Central memory CD4-positive, alpha-beta T cell (primary cell): ENCODE measurements around the gene SPINK4.

ENCODE experiments used
- DNase-seq: peaks from one replicate; pipeline ENCODE4 v3.0.0; 2022
- total RNA-seq, 3 experiments: gene quantifications; one replicate each; lab custom pipeline; 2026; lab: John Stamatoyannopoulos, UW

Gene SPINK4, protein sequence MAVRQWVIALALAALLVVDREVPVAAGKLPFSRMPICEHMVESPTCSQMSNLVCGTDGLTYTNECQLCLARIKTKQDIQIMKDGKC
- total RNA-seq = 0 reads per million in 3 experiments

DNA sequence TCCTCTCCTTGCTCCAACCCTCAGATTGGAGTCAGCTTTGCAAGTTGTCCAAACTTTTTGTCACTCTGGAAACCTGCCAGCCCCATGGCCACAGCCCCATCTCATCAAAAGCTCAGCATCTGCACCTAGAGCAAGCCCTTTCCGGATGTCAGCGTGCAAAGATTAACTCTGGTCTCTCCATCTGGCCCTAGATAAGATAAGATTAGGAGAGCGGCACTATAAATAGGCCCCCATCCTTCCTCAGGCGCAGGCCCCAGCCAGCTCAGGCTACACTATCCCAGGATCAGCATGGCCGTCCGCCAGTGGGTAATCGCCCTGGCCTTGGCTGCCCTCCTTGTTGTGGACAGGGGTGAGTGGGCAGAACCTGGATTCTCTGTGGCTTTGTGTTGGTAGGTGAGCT is at the start of gene SPINK4:
SPINK4 (plus strand) TSS at position 247 of the 400 bp plus-strand sequence; CDS start at position 289, 42 bp downstream.
- DNase-seq = no peak

DNA sequence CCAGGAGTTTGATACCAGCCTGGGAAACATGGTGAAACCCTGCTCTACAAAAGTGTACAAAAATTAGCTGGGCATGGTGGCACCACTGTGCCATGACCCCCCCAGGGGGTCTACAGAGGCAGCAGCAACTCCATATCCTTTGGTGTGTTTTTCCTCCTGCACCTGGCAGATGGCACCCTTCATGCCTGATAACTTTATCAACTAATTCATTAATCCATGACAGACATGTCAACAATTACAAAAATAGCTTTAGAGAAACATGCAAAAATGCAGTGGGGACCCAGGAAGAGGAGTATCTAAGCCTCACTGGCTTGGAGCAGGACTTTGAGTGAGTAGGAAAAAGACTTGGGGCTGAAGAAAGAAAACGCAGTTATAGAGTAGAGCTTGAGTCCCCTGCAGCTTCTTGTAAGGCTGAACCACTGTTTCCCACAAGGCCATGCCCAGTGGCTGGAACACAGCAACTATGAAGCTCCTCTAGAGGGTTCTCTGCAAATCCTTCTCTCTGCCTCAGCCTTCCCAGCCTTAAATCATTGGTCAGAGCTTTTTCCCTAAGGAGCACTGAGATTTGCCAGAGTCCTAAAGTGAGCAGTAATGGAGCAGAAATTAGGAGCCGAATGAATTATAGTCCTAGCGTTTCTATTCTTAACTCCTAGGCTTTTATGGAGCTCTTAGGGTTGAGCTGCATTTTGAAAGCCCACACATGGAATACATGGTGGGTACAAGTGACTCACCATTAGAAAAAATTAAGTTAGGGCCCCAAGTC is 47.3 kb upstream of the SPINK4 start:
- no peak for DNase-seq

DNA sequence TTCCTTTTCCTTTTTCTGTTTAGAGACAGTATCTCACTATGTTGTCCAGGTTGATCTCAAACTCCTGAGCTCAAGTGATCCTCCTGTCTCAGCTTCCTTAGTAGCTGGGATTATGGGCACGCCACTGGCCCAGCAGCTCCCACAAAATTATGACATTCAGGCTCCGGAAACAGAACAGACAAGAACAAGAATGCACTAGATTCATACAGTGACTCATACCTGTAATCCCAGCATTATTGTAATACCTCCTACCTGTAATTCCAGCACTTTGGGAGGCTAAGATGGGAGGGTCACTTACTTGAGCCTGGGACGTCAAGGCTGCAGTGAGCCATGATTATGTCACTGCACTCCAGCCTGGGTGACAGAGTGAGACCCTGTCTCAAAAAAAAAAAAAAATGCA is 46.1 kb upstream of the SPINK4 start:
- no peak for DNase-seq

DNA sequence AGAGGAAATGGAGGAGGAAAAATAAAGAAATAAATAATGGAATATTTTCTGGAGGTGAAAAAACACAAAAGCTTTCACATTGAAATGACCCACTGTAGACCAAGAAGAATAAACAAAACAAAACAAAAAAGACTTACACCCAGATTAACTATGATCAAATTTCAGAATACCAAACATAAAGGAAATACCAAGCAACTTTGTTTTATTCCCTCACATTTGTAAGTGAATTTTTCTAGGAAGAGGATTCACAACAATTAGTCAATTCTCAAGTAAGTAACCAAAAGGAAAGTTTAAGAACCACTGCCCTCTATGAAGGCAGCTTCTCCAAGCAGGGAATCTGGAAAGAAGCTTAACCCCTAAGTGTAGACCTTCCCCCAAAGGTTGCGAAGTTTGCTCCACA is 43.2 kb upstream of the SPINK4 start:
- no peak for DNase-seq

DNA sequence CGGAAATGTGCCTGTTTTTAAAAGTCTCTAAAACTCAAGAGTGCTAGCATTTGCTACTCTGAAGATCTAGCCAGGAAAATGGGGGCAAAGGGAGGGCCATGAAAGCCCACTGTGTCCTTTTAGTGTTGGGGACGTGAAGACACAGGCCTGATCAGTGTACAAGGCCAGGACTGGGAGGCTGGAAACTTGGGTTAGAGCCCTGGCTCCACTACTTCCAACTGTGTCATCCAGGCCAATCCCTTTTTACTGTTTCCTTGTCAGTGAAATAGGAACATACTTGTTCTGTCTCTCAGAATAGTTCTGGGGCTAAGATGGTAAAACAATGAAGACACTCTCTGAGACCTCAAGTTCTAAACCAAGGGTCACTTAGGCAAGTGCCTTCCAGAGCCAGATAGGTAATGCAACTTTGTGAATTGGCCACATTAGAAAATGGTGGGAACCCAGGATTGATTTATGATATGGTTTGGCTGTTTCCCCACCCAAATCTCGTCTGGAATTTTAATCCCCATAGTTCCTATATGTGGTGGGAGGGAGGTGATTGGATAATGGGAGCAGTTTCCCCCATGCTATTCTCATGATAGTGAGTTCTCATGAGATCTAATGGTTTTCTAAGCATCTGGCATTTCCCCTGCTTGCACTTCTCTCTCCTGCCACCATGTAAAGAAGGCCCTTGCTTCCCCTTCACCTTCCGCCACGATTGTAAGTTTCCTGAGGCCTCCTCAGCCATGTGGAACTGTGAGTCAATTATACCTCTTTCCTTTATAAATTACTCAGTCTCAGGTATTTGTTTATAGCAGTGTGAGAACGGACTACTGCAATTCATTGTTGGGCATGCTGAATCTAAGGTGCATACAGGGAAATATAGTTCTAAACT is 42.5 kb upstream of the SPINK4 start:
- DNase-seq = no peak

DNA sequence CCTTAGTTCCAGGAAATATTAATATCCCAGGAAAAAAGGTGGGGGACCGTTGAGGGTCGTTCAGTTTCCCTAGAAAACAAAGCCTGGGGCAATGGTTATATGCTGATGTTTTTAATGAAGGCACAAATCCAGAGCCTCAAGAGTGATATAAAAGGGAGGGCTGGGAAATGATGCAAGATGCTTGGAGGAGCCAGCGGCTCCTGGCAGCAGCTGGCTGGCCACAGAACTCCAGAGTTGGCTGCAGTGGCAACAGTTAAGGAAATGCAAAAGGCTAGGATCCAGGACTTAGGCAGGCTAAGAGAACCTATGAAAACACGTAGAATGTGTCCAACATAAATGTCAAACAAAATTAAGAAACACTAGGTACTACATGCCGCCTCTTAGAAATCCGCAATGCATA is 41.8 kb upstream of the SPINK4 start:
- DNase-seq = no peak

DNA sequence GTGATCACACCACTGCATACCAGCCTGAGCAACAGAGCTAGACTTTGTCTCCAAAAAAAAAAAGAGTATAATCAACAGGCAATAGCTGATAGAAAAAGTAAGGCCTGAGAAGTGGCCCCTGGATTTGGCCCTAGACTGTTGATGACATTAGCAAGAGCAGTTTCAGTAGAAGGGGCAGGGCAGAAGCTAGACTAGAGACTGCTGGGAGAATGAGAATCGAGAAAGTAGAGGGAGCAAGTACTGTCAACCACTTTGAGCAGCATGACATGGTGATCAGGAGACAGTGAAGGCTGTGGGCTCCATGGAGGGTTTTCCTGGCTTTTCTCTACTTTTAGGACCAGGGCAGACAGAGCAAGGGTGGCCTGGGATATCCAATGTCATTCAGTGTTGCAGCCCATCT is 37.9 kb upstream of the SPINK4 start:
- no peak for DNase-seq

DNA sequence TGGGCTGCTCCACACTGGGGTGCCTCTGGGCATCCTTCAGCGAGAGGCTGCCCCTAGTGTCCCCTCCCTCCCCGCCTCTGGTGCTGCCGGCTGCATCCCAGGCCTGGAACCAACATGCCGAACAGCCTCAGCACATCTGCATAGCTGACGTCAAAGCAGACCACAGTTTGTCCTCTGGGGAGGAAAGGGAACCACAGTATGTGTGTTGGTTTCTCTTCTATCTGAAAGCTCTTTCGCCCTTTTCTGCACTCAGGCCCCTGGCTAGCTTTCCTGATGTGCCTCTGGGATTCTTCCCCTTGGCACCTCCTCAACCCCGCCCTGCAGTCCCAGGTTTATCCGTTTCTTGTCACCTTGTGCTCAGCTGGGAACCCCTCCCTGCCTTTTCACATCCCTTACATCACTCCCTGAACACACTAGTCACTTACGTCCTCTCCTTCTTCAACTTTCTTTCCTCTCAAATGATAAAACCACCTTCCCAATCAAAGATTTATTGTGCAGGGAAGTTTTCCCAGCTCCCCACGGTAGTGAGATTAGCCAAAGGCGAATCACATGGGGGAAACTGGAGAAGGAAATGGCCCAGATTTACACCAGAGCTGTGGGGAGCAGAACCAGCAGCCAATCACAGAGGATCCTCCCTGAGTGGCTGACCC is 37.3 kb upstream of the SPINK4 start:
- peak; percentile 16 for DNase-seq

DNA sequence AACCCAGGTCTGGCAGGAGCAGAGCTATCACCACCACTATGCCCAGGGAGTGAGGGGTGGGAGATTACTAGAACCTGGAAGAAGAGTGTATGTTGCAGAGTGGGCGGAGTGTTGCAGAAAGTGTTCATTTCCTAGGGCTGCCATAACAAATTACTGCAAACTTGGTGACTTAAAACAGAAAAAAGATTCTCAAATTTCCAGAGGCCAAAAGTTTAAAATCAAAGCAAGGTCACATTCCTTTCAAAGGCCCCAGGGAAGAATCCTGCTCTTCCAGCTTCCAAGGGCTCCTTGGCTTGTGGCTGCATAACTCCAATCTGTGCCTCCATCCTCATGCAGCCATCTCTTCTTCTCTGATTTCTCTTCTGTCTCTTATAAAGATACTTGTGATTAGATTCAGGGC is 30.6 kb upstream of the SPINK4 start:
- DNase-seq = no peak

DNA sequence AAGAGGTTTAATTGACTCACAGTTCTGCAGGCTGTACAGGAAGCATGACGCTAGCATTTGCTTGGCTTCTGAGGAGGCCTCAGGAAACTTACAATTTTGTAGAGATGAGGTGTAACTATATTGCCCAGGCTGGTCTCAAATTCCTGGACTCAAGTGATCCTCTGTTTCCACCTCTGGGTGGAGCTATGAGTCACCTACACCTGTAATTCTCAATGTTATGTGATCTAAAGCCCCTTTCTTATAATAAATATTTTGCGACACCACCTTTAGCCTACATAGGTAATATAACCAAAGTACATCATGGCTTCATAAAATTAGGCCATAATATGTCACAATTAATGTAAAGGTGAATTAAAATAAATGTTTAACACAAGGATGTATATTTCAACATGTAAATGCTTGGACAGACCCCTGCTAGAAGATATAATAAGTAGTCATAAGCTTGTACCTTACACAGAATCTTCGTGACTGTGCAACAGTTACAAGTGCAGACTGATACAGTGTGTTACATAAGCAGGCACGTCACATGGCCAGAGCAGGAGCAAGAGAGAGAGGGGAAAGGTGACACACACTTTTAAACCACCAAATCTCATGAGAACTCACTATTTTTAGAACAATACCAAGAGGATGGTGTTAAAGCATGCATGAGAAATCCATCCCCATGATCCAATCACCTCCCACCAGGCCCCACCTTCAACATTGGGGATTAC is 29.8 kb upstream of the SPINK4 start:
- DNase-seq = no peak

DNA sequence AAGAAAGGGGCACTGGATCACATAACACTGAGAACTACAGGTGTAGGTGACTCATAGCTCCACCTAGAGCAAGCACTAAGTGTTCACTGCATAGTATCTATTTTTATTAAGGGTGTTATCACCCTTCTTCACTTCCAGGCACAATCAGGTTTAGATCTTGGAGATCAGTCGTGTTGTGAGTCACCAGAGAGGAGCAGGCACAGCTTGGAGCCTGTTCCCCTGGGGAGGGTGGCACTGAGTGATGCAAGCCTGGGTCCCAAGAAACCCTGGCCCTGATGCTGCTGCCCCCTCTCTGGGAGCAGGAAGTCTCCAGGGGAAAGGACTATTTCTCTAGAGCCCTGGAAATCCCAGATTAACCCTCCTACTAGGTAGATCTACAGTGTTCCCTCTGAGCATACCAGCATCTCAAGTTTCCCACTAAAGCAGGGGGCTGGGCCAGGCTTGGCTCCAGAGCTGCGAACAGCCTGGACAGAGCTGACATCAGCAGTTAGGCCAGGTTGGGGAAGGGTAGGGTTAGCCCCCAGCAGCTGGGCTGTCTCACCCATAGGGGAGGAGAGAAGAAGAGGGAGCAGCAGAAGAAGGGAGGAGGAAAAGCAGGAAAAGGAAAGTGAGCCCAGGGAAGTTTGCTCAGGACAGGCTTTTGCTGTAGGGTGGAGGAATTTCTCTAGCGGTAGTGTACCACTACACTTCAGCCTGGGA is 28.1 kb upstream of the SPINK4 start:
- DNase-seq = no peak

DNA sequence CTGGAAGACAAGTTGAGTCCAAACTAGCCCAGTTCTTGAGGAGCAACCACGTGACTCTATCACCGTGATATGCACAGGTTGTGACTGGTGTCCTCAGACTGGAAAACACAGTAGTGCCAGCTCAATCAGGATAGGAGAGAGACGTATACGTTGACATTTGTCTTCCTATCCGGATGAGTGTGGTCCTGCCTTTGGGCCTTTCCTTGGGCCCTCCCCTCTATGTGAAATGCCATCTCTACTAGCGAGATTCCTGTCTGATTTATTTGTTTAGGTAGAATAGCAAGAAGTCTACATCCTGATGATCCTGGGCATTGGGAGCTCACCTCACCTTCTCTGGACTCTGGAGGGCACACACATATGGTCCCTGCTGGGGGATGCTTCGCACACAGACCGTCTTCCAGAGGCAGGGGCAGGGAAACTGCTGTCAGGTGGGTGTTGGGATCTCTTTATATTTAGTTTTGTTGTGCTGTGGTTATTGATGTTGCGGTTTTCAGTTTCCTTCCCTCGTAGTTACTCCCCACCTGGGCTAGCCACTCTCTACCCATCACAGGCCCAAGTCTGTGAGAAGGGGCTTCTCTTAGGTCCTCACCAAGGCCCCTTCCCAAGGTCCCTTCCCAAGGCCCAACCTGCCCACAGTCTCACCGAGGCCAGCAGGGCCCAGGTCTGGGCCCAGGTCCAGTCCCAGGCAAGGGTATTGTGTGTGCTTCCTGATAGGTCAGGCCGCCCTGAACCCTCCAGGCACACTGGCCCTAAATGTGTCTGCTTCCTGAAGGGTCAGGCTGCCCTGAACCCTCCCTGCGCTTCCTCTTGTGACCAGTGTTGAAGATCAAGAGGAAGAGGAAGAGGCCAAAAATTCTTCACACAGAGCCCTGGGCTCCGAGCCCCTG is 19.0 kb upstream of the SPINK4 start:
- no peak for DNase-seq

DNA sequence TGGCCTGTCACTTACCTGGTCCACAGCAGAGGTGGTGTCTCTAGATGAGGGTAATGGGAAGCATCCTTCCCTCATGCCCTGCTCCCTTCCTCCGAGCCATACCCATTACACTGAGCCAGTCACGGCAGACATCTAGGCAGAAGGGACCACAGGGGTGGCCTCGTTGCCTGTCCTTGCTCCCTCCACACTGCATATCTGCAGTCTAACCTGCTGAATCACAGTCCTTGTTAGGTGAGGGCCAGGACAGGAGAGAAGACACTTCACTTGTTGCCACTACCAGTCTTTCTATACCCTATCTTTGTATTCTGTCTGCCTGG is 18.4 kb upstream of the SPINK4 start:
- no peak for DNase-seq

DNA sequence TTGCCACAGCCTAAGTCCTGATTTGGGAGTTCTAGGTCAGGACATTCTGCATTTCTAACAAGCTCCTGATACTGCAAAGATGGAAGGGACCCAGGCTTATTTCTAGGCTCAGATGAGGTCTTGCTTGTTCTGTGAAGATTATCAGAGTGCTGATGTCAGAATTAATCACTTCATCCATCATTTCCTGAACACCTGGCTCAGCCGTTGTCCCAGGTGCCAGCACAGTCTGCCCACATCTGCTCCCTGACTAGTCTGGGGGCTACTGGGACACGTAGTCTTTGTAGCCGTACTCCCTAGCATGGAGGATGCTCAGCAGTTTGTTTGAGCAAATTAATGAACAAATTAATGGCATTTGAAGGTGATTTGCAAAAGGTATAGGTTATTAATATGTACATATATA is 17.9 kb upstream of the SPINK4 start:
- DNase-seq = no peak

DNA sequence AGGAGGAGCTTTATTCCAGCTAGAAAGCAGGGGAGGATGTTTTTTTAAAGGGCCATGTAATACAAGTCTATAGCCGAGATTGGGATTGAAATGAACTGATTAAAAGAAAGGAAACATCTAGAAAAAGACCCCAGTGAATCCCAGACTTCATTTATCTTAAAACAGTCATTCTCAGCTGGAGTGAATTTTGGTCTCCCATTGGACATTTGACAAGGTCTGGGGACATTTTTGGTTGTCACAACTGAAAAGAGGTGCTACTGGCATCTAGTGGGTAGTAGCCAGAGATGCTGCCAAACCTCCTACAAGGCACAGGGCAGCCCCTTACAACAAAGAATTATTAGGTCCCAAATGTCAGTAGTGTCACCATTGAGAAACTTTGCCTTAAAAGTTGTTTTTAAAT is 16.3 kb upstream of the SPINK4 start:
- no peak for DNase-seq

DNA sequence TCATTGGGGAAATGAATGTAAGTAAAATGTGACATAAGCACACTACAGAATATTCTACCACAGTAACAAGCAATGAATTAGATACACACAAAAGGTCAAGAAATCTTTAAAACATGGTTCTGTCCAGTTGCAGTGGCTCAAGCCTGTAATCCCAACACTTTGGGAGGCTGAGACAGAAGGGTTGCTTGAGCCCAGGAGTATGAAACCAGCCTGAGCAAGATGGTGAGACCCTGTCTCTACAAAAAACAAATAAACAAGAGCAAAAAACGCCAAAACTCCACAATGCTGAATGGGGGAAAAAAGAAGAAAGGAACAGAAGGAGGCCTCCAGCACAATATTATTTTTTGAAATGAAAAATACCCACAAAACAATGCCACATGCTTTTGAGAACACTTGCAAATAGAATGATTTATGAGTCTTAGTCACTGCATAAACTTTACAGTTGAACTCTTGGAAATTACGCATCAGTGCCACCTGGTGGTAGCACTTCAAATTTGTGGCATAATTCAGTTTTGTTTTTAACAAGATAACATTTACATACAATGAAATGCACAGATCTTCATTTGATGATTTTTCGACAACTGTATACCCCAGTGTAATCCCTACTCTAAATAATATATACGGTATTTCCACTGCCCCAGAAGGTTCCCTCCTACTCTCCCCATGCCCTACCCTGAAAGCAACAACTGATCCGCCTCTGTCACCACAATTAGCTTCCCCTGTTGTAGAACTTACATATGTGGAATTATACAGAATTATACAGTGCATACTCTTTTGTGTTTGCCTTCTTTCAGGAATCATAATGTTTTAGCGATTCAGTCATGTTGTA is 14.4 kb upstream of the SPINK4 start:
- DNase-seq = peak; percentile 60

DNA sequence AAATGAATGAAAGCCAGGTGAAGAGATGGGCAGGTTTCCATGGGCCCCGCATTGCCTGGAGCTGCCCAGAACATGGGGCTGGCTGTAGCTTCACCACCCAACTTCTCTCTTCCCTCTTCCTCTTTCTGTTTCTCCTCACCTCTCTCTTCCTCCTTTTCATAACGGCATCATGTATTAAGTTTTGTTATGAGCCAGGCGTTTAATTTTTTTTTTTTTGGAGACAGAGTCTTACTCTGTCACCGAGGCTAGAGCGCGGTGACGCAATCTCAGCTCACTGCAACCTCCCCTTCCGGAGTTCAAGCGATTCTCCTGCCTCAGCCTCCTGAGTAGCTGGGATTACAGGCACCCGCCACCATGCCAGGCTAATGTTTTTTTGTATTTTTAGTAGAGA is 13.0 kb upstream of the SPINK4 start:
- no peak for DNase-seq

DNA sequence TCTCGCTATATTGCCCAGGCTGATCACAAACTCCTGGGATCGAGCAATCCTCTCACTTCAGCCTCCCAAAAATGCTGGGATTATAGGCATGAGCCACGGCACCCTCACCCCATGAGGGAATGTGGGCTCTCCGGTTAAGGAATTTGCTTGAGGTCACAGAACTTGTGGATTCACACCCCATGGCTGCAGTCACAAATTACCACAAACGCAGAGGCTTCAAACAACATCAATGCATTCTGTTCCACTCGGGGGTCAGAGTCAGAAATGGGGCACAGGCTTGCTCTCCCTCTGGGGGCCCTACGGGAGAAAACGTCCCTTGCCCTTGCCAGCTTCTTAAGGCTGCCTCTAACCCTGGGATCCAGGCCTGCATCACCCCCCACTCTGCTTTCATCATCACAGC is 12.2 kb upstream of the SPINK4 start:
- DNase-seq = no peak

DNA sequence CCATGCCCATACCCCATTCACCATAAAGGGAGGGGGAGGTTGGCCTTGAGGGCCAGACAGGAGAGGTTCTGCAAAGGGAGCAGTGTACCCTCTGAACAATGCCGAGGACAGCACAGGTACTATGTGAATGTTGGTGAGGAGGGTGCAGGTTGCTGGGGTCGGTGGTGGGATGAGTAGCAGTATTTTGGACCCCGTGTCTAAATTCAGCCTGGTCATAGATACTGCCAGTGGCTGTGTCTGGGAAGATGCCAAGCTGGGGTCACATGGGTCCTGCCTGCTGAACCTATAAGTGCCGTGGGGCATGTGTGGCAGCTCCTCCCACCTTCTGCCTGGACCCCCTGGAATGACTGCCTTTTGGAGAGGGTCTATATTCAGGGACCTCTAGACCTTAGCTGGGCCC is 11.4 kb upstream of the SPINK4 start:
- no peak for DNase-seq
